ENCODE measurements around the gene ADAMTS3.

The ADAMTS3 gene

DNA sequence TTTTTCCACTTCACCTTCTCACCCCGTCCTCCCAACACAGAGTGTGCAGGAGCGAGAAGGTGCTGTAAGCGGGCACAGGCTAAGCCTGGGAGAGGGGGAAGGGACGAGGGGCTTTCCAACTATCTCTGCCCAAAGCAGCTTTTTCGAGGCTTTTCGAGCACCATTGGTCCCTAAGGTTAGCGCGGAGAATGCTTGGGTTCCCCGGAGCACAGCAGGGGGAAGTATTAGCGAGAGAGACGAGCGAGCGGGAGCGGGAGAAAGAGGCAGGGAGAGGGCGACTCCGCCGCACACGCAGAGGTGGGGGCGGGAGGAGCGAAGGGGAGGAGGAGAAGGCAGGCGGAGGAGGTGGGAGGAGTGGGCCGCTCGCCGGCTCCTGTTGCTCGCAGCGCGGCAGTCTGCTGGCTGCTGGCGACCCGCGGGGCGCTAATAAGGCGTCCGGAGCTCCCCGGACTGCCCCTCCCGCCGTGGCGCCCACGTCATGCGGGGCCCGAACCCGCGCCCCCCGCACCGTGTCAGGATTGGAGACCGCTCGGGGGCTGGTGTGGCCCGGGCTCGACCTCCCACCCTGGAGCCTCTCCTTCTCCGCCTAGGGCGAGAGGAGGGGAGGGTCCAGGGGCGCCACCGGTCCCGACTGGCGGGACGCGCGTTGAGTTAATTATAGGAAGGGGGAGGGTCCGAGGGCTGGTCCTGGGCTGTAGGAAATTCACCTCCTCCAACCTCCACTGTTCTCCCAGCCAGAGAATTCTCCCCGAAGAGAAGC is at the start of gene ADAMTS3:
Gene ADAMTS3 (minus strand): TSS at position 263 of the 760 bp plus-strand sequence. CDS start 459 bp downstream, outside the sequence.
- no peak for DNase-seq (ENCODE audit: low read depth)

- DNase-seq (ENCODE audit: low read depth) = no peak
These were observed 44.9 kb upstream of the ADAMTS3 start for GRCh38 chr4:72613959-72614358.

DNA sequence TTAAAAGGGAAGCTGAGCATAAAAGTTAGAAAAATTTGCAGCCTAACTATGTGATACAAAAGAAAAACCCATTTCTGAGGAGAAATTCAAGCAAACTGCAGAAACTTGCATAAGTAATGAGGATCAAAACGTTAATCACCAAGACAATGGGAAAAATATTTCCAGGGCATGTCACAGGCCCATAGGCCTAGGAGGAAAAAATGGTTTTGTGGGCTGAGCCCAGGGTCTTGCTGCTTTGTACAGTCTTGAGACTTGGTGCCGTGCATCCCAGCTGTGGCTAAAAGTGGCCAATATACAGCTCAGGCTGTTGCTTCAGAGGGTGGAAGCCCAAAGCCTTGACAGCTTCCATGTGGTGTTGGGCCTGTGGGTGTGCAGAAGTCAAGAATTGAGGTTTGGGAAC is 37.7 kb upstream of the ADAMTS3 start:
- no peak for DNase-seq (ENCODE audit: low read depth)

GRCh38 chr4:72604324-72604723 is 35.3 kb upstream of the ADAMTS3 start:
- DNase-seq (ENCODE audit: low read depth) = no peak

GRCh38 chr4:72602396-72603376 is 33.7 kb upstream of the ADAMTS3 start:
- DNase-seq (ENCODE audit: low read depth) = no peak

DNA sequence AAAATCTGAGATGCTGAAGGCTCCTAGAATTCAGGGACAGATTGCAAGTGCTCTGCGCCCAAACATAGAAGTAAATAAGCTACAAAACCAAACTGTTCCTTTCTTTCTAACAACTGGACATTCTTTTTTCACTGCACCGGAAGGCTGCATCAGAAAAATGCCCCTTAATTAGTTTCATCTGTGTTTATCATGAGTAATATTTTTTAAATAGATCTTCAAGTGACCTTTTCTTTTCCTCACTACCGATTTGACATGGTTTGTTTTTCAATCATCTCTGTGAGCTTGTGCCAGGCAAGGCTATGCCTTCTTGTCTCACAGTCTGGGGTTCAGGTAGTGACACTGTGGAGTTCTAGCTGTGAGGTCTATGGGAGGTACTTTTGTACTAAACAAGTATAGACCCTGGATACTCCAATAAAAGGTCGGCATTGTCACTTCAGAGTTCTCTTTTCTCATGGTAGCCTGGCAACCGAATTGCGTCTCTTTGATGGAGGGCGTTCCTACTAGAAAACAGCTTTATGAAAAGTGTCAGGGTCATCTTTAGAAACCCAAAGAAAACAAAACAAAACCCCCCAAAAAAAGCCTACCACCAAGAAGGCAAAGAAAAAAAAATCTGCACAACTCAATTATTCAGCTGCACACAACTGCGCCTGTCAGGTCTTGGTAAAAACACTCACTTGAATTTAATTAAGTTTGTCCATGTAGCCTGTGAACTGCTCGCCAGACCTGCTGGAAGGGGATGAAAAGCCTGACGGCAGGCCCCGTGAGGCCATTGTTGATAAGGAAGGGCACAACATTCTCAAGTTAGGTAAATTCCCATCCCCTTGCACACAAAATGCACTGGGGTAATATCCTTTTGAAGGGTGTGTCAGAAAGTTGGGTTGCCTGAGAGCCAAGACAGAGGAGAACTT is 22.8 kb upstream of the ADAMTS3 start:
- no peak for DNase-seq (ENCODE audit: low read depth)

DNA sequence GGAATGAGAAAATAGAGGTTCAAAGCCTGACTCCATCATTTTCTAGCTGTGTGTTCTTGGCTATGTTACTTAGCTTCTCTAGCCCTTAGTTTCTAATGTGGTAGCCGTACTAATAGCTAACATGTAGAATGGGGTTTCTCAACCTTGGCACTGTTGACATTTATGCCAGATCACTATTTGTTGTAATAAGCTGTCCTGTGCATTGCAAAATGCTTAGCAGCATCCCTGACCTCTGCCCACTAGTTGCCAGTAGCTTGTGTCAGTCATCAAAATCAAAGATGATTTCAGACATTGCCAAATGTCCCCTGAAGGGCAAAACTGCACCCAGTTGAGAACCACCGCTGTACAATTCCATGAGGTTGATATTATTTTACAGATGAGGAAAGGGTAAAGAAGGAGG is 18.3 kb upstream of the ADAMTS3 start:
- no peak for DNase-seq (ENCODE audit: low read depth)

- DNase-seq (ENCODE audit: low read depth) = no peak
These were observed 13.8 kb upstream of the ADAMTS3 start for GRCh38 chr4:72582853-72583252.

DNA sequence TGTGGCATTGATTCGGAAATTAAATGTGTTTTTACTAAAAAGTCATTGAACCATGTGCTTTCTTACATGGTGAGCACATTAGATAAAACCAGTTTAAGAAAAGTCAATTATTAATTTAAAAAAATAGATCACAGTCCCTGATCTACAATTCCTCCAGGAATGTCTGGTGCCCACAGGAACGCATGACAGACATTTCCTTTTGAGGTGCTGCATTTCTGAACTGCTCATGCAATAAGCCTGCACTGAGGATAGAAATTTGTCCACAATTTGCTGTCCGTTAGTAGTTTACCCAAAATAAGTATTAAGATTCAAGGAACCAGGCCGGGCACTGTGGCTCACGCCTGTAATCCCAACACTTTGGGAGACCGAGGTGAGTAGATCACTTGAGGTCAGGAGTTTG is 8.2 kb upstream of the ADAMTS3 start:
- DNase-seq (ENCODE audit: low read depth) = no peak

DNA sequence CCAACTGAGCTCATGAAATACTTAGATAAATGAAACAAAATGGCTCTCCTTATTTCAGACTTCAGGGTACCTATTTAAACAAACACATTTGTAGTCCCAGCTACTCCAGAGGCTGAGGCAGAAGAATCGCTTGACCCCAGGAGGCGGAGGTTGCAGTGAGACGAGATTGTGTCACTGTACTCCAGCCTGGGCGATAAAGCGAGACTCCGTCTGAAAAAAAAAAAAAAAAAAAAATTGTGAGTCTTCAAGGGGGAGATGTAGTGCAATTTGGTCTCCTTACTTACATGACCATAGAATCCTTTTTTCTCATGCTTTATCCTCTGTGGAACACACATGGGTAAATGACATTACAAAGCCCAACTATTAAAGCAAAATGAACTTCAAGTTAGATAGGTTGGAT is 2.3 kb upstream of the ADAMTS3 start:
- no peak for DNase-seq (ENCODE audit: low read depth)

DNA sequence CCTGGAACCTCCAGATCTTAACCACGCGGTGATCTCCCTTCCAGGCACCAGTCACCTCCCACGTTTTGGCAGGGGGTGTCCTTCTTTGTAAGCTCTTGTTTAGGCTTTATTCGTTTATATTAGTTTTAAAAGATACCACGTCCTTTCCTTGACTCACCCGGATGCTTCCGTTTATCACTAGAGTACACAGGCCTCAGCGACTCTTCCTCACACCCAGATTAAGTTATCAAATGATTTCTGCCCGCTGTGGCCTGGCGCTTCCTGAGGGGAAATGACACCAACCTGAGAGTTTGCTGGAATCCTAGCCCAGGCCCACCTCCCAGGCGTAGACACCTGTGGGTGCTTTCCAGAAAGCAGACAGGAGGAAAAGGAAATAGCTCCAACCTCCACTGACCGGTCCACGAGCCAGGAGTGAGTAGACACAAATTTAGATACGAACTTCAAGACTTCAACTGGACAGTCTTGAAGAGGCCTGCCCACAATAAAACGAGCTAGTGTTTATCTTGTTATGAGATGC is 756 bp upstream of the ADAMTS3 start:
- DNase-seq (ENCODE audit: low read depth) = no peak

DNA sequence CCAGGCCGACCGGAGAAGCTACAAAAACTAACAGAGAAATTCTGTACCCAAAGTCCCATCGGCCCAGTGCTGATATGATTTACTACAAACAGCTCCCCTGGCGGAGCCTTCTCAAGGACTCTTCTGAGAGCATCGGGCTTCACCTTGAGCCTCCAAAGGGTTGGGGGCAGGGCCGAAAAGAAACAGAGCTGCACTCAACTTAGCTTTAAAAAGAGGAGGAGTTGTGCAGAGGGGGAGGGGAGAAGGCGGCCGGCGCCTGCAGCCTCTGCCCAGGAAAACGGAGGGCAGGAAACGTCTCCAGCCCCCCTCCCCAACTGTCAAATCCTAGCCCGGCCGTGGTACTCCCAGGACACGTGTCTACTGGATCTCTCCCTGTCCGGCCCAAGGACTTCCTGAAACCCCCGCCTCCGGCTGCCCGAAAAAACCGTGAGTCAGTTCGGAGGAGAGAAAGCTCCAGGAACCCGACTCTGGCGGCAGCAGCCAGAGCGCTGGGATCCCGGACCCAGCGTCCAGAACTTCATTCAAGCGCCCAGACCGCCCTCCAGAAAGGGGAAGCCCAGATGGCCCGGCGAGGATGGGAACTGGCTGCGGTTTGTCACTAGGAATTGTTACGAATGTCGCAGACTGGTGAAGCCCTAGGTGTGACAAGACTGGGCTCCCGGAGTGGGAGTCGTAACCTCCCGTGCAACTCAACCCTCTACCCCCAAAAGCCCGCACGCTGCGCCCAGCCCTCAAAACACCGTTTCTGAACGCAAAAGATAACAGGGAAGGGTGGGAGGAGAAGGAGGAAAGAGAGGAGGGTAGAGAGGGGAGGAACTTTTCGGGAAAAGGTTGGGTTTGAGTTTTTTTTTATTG is 973 bp downstream of the ADAMTS3 start:
- DNase-seq (ENCODE audit: low read depth) = no peak

DNA sequence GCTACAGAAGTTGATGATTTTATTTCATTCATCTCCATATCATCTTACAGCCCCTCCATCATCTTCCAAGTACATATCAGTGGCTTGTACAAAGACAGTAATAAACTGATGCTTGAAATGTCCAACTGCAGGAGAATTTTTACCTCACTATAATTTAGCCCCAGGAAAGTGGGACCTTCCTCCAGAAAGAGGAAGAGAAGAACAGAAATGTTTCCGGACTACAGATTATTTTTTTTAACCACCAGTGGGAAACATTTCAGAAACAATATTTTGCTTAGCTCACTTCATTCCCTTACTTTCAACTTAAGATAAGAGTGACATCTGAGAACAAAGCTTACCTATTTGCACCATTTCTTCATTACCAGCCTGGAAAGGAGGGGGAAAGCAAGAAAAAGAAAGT is 2.0 kb downstream of the ADAMTS3 start:
- no peak for DNase-seq (ENCODE audit: low read depth)

DNA sequence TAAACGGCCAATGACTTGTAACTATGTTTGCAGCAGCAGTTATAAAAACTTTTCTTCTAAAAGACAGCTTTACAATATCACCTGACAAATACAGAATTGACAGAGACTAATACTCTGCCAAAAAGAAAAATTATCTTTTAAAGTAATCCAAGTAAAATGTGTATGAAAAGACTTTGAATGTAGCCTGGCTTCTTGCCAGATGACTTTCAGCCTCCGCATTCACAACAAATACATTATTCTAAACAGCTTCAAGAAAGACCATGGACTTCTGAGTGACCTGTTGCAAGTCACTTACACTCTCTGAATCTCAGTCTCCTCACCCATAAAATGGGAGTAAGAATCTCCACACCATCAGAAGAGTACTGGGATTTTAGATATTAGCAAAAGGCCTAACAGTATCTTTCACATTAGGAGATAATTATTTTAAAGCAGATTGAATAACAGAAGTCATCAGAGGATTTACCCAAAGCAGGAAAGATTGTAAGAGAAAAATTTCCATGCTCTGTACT is 2.5 kb downstream of the ADAMTS3 start:
- DNase-seq (ENCODE audit: low read depth) = no peak

GRCh38 chr4:72564789-72565188 is 4.2 kb downstream of the ADAMTS3 start:
- DNase-seq (ENCODE audit: low read depth) = no peak

DNA sequence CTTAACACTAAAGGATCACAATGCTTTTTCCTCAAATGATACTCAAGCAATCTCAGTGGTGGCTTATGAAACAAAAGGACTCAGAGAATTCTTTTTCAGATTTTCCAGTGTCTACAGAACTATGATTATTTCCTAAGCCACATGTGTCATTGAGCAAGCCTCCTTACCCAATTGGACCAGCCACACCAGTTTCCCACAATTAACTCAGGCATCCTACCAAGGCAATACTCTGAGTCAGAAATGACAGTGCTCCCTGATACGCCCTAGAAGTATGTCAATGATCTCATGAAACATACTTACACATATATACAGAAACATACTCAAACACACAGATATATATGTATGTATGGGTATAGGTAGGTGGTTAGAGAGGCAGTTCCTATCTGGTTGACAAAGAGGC is 4.8 kb downstream of the ADAMTS3 start:
- DNase-seq (ENCODE audit: low read depth) = no peak

GRCh38 chr4:72558655-72559054 is 10.4 kb downstream of the ADAMTS3 start:
- DNase-seq (ENCODE audit: low read depth) = no peak

DNA sequence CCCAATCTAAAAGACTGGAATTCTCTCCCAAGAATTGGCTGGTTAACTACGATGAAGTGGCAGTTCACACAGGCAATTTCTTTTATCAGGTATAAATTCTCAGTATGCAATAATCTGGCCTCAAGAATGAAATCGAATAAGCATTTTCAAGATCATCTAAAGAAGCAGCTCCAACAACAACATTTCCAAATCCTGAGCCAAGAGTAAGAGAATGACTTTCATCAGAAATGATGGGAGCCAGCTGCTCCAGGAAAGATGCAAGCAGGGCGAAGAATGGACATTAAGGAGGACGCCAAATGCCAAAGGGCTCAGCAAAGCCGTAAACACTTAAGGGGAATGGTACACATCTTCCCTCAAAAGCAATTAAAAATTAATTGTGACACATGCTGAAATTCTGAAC is 12.0 kb downstream of the ADAMTS3 start:
- DNase-seq (ENCODE audit: low read depth) = no peak

DNA sequence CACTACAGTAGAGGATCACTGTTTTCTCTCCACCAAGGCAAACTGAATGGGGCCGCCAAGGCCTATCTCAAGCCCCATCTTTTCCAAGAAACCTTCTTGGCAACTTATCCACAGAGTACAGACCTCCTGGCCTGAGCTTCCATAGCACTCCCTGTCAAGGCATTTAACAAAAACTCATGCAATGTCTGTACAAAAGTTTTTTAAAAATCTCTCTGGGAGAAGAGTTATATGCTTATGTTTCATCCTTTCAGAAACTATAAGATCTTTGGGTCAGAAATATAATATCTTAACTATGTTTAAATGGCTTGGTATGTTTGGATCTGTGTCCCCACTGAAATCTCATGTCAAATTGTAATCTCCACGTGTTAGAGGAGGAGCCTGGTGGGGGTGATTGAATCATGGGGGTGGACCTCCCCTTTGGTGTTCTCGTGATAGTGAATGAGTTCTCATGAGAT is 13.6 kb downstream of the ADAMTS3 start:
- no peak for DNase-seq (ENCODE audit: low read depth)

DNA sequence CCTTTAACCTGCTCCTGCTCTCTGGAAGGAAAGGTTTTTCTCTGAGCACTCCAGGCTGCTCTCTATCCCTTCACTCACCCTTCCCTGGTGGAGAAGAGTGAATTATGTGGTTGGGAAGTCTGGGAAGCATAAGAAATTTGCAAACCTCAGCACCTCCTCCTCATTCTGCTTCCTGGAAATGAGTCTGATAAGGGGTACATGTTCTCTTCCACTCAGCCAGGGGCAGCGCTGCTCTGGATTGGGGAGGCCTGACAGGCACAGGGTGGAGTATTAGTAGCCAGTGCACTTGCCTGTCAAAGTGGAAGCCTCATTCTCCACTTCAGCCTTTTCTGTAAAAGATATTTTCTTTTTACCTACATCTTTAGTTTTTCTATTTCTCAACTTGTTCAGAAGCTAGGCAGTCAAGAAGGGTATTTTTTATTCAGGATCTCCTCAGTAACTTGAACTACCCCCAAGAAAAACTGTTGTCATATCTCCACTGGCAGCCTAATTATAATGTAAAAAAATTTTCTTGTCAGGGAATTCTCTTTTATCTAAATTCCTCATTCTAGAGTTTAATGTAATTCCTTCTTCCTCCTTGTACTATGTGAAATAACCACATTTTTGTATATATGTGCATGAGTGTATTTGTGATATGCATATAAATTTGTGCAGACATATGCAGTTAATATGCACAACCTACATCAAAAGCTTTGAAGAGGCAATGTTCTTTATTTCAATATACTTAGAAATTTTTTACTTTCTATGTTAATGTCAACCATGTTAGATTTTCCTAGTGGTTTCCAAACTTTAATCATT is 15.3 kb downstream of the ADAMTS3 start:
- no peak for DNase-seq (ENCODE audit: low read depth)

Measured in activated T-cell treated with anti-CD3 and anti-CD28 coated beads for 1 hour (primary cell).